Calu3 (cell line): Measurements from ENCODE around the gene TMOD2. TPM values are rescaled to one million over a fixed set of nuclear protein-coding genes. Genes with fewer than 3 reads are reported as not detected.

ENCODE experiments used
- BruUV-seq: library from RNA; stranded (reverse); fragments of 400-500 nt; replicated peaks from 2 replicates; lab custom pipeline; 2021; lab: Mats Ljungman, UMichigan
- CTCF ChIA-PET: fragments of 300-600 bp; sonication (Branson Sonifier 250); formaldehyde crosslinking; loops from one replicate; lab custom pipeline; 2022; ENCODE audit warnings: antibody characterized with exemption; lab: Charles Lee
- DNase-seq: peaks from one replicate; pipeline ENCODE4 v3.0.0; 2022
- H3K27ac Mint-ChIP-seq: one replicate; pipeline ENCODE4 v1.8.0; 2022; ENCODE audit warnings: mixed read lengths; ENCODE audit not compliant: unreplicated experiment
- H3K27me3 Mint-ChIP-seq: one replicate; pipeline ENCODE4 v1.8.0; 2022; ENCODE audit warnings: mixed read lengths; ENCODE audit not compliant: unreplicated experiment
- H3K36me3 Mint-ChIP-seq: one replicate; pipeline ENCODE4 v1.8.0; 2022; ENCODE audit warnings: mild to moderate bottlenecking, moderate library complexity, mixed read lengths; ENCODE audit not compliant: insufficient read depth, unreplicated experiment
- H3K4me1 Mint-ChIP-seq: one replicate; pipeline ENCODE4 v1.8.0; 2022; ENCODE audit warnings: mild to moderate bottlenecking, low read depth, mixed read lengths; ENCODE audit not compliant: unreplicated experiment
- H3K4me3 Mint-ChIP-seq: one replicate; pipeline ENCODE4 v1.8.0; 2022; ENCODE audit warnings: mild to moderate bottlenecking, low read depth, moderate library complexity, mixed read lengths; ENCODE audit not compliant: unreplicated experiment
- H3K9me3 Mint-ChIP-seq: one replicate; pipeline ENCODE4 v1.8.0; 2022; ENCODE audit warnings: low read depth, mixed read lengths; ENCODE audit not compliant: unreplicated experiment
- CTCF ChIP-seq: fragments of 200-600 bp; IDR thresholded peaks from one replicate; pipeline ENCODE4 v1.8.0; 2022; ENCODE audit warnings: antibody characterized with exemption; ENCODE audit not compliant: unreplicated experiment
- intact Hi-C: fragments of 100-400 bp; cut with micrococcal nuclease; formaldehyde crosslinking; loops from one replicate; pipeline ENCODE4 v1.10.0; 2022; ENCODE audit not compliant: unreplicated experiment
- total RNA-seq: library from RNA; stranded (reverse); gene quantifications from 2 replicates; pipeline ENCODE4 v1.2.3, GENCODE V29; 2022

Gene TMOD2
- total RNA-seq, 1 experiment from 2014 or later, result 0.64 TPM

DNA sequence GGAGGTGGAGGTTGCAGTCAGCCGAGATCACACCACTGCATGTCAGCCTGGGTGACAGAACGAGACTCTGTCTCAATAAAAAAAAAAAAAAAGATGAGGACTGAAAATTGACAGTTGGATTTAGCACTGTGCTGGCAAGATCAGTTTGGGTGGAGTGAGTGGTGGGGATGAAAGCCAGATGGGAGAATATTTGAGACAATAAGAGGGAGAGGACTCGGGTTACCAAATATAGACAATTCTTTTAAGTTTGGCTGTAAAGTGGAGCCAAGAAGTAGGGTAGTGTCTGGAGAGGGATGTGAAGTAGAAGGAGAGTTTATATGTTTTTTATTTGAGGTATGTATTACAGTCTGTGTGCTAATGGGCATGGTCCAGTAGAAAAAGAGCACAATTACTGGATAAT lies 98.5 kb downstream of the TMOD2 start:
- no peaks in the 10 kb centered on the region for H3K27me3 Mint-ChIP-seq
- no TSS peak for BruUV-seq
- peaks cover 55% of the 10 kb centered on the region for H3K4me1 Mint-ChIP-seq
- peak overlapping the region; percentile 51 for H3K27ac Mint-ChIP-seq
- H3K4me3 Mint-ChIP-seq, result no peak overlapping the region
- H3K36me3 Mint-ChIP-seq, result no peaks in the 10 kb centered on the region
- intact Hi-C loops, result no loop called here
- DNase-seq, result no peak
- TF ChIP-seq CTCF, result no peak
- peaks cover 2% of the 10 kb centered on the region for H3K9me3 Mint-ChIP-seq
- CTCF ChIA-PET, result no interaction called here

DNA sequence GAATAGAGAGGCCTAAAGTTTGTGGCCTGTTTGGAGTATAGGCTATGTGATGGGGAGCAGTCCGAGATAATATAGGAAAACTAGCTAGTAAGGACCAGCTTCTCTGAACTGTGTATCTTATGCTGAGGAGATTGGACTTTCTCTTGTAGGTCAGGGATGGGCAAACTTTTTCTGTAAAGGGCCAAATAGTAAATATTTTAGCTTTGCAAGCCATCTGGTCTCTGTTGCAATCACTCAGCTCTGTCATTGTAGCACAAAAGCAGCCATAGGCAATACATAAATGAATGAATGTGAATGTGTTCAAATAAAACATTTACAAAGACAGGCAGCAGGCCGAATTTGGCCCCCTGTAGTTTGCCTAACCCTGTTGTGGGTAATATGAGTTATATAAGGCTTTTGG lies 102.6 kb downstream of the TMOD2 start:
- Mint-ChIP-seq H3K9me3 (peaks cover 2% of the 10 kb centered on the region), H3K4me1 (peaks cover 26% of the 10 kb centered on the region), H3K27ac (no peak overlapping the region), H3K27me3 (no peaks in the 10 kb centered on the region), H3K36me3 (no peaks in the 10 kb centered on the region), H3K4me3 (no peak overlapping the region)
- intact Hi-C loops, result no loop called here
- BruUV-seq, result no TSS peak
- TF ChIP-seq CTCF, result no peak
- DNase-seq, result no peak
- CTCF ChIA-PET, result interaction anchor here (0.7 to 1.3 kb wide), 2 partner anchors 12 to 21 kb away, joined by 3 to 4 read pairs; no protein-coding TSS in a partner anchor

- intact Hi-C loops, result no loop called here
- Mint-ChIP-seq H3K4me3 (no peak overlapping the region), H3K4me1 (peaks cover 10% of the 10 kb centered on the region), H3K27ac (no peak overlapping the region), H3K9me3 (no peaks in the 10 kb centered on the region), H3K27me3 (no peaks in the 10 kb centered on the region), H3K36me3 (no peaks in the 10 kb centered on the region)
- CTCF ChIA-PET, result no interaction called here
- no peak for DNase-seq
- TF ChIP-seq CTCF, result no peak
- no TSS peak for BruUV-seq
These were observed 104.2 kb downstream of the TMOD2 start for GRCh38 chr15:51855612-51856011.

DNA sequence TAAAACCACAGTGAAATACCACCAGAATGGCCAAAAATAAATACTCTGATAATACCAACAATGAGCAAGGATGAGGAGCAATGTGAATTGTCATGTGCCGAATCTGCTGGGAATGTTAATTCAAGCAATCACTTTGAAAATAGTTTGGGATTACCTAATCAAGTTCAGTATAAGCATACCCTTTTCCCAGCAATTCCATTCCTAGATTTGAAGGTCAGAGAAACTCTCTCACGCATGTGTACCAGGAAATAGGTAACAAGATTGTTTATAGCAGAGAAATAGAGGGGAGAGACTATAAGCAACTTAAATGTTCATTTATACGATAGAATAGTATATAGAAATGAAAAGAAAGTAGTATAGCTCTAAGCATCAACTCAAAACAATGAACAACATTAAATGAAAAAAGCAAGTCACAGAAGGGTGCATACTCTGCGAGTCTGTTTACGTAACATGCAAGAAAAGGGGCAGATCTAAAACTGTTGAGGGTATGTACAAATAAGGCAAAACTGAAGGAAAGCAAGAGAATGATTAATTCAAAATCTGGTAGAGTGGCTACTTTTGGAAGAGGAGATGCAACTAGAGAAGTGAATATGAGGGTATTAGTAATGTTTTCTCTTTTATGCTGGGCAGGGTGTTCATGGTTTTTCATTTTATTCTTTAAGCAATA lies 105.5 kb downstream of the TMOD2 start:
- H3K36me3 Mint-ChIP-seq, result no peaks in the 10 kb centered on the region
- intact Hi-C loops, result no loop called here
- no TSS peak for BruUV-seq
- H3K9me3 Mint-ChIP-seq, result no peaks in the 10 kb centered on the region
- CTCF ChIA-PET, result interaction anchor here (0.5 kb wide), 1 partner anchor 330 kb away, joined by 3 read pairs; no protein-coding TSS in a partner anchor
- TF ChIP-seq CTCF, result no peak
- peaks cover 9% of the 10 kb centered on the region for H3K4me1 Mint-ChIP-seq
- H3K4me3 Mint-ChIP-seq, result no peak overlapping the region
- no peaks in the 10 kb centered on the region for H3K27me3 Mint-ChIP-seq
- no peak overlapping the region for H3K27ac Mint-ChIP-seq
- DNase-seq, result no peak
